ENCODE results near the gene BCL2L13. TPM values are rescaled to one million over a fixed set of nuclear protein-coding genes. Genes with fewer than 3 reads are reported as not detected.

BCL2L13 gene
- total and polyA plus RNA-seq, 2 experiments from 2014 or later: 34.4 to 38.6 TPM

DNA sequence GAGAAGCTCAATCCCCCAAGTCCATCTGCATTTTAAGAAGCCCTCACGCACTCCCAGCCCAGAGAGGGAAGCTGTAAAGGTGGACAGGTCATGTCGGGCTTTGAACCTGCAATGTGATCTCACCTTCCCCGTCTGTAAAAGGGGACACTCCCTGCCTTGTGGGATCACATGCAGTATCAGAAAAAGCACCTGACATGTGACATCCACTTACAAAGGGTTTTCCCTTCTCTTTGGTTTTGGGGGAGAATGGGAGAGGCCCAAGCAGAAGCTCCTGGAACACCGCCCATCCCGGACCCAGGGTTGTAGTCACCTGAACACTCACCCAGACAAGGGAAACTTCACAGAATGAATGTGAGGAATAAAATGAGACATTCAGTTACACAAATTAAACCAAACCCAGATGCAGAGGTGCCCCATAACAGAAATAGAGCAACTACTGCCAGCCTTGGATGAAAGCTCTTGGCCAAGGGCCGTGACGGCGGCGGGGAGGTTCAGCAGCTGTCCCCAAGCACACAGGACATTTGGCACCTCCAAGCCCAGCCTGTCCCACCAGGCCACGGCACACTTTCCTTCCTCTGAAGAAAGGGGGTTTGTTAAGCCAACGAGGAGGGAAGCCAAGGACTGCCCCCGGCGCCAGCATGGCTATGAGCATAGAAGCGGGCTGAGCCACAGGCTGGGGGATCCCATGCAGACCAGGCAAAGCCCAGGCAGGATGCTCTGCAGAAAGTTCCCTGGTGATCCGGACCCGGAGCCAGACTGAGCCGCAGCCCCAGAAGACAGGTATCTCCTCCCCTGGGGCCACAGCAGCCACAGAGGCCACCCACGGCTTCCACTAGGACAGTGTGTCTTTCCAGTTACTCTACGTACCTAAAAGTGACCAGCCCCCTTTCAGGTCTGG is 131.9 kb downstream of the BCL2L13 start:
- no peak overlapping the region for H2AFZ ChIP-seq
- H3K27ac ChIP-seq: no peak overlapping the region
- H3K27me3 ChIP-seq: no peaks in the 10 kb centered on the region
- 90% methylated on average over 19 of the region's 19 CpGs for WGBS (ENCODE audit: low lambda C conversion rate, missing lambda C conversion rate)
- DNase-seq (ENCODE audit: low spot score): no peak
- no peak overlapping the region for H3K4me3 ChIP-seq
- peaks cover 59% of the 10 kb centered on the region for H3K79me2 ChIP-seq
- H3K4me1 ChIP-seq (ENCODE audit: insufficient read depth): peaks cover 11% of the 10 kb centered on the region
- TF ChIP-seq EZH2phosphoT487 (IDR thresholded peaks at IDR 0.05; ENCODE audit: low read depth, severe bottlenecking, unreplicated experiment) (no peak), EZH2 (IDR thresholded peaks at IDR 0.05; ENCODE audit: borderline replicate concordance) (no peak)
- TF ChIP-seq, protein P1, sequence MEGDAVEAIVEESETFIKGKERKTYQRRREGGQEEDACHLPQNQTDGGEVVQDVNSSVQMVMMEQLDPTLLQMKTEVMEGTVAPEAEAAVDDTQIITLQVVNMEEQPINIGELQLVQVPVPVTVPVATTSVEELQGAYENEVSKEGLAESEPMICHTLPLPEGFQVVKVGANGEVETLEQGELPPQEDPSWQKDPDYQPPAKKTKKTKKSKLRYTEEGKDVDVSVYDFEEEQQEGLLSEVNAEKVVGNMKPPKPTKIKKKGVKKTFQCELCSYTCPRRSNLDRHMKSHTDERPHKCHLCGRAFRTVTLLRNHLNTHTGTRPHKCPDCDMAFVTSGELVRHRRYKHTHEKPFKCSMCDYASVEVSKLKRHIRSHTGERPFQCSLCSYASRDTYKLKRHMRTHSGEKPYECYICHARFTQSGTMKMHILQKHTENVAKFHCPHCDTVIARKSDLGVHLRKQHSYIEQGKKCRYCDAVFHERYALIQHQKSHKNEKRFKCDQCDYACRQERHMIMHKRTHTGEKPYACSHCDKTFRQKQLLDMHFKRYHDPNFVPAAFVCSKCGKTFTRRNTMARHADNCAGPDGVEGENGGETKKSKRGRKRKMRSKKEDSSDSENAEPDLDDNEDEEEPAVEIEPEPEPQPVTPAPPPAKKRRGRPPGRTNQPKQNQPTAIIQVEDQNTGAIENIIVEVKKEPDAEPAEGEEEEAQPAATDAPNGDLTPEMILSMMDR (IDR thresholded peaks at IDR 0.05; ENCODE audit: poor library complexity): no peak
- no peak overlapping the region for H3K4me2 ChIP-seq
- no peaks in the 10 kb centered on the region for H4K20me1 ChIP-seq (ENCODE audit: insufficient read depth, poor library complexity, severe bottlenecking)
- H3K36me3 ChIP-seq (replicated peaks; ENCODE audit: insufficient read depth, low read depth): no peaks in the 10 kb centered on the region
- no peaks in the 10 kb centered on the region for H3K9me2 ChIP-seq (replicated peaks; ENCODE audit: insufficient read depth)
- no peaks in the 10 kb centered on the region for H3K9me3 ChIP-seq (ENCODE audit: low read depth)

DNA sequence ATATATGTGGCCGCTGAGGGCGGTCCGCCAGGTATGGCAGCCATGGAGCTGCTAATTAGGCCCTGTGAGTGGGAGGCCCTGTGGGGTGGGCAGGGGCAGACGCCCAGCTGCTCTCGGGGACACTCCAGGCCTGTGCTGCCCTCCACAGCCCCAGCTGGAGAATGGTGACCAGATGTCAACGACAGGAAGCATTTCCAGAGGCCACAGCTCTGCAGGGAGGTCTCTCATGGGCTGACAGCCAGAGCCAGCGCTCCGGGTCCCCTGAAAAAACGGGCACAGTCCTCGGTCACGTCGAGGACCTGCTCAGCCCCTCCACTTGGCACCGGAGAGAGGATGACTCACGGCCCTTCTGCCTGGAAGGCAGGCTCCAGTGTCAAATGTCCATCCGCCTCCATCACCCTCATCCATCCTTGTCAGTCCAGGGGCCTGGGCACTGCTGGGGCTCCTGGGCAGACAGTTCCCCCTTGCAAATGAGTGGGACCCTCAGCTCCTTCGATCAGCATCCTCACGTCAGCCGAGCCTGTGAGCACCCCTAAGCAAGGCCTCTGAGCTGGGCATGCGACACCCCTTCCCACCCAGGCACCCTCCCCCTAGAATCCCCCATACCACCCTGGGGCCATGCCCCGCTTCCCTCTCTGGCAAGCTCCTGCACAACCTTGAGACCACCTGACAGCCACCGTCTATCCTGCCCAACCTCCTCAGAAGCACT is 133.8 kb downstream of the BCL2L13 start:
- Histone ChIP-seq H3K9me2 (replicated peaks; ENCODE audit: insufficient read depth) (no peaks in the 10 kb centered on the region), H2AFZ (no peak overlapping the region), H3K9me3 (ENCODE audit: low read depth) (no peaks in the 10 kb centered on the region), H3K27me3 (no peaks in the 10 kb centered on the region), H3K79me2 (peaks cover 40% of the 10 kb centered on the region), H3K4me2 (peak overlapping the region; percentile 91), H4K20me1 (ENCODE audit: insufficient read depth, poor library complexity, severe bottlenecking) (no peaks in the 10 kb centered on the region), H3K4me1 (ENCODE audit: insufficient read depth) (peaks cover 11% of the 10 kb centered on the region), H3K4me3 (no peak overlapping the region), H3K36me3 (replicated peaks; ENCODE audit: insufficient read depth, low read depth) (no peaks in the 10 kb centered on the region), H3K27ac (no peak overlapping the region)
- 82% methylated on average over 18 of the region's 21 CpGs for WGBS (ENCODE audit: low lambda C conversion rate, missing lambda C conversion rate)
- no peak for DNase-seq (ENCODE audit: low spot score)
- TF ChIP-seq EZH2 (IDR thresholded peaks at IDR 0.05; ENCODE audit: borderline replicate concordance) (no peak), EZH2phosphoT487 (IDR thresholded peaks at IDR 0.05; ENCODE audit: low read depth, severe bottlenecking, unreplicated experiment) (no peak)

DNA sequence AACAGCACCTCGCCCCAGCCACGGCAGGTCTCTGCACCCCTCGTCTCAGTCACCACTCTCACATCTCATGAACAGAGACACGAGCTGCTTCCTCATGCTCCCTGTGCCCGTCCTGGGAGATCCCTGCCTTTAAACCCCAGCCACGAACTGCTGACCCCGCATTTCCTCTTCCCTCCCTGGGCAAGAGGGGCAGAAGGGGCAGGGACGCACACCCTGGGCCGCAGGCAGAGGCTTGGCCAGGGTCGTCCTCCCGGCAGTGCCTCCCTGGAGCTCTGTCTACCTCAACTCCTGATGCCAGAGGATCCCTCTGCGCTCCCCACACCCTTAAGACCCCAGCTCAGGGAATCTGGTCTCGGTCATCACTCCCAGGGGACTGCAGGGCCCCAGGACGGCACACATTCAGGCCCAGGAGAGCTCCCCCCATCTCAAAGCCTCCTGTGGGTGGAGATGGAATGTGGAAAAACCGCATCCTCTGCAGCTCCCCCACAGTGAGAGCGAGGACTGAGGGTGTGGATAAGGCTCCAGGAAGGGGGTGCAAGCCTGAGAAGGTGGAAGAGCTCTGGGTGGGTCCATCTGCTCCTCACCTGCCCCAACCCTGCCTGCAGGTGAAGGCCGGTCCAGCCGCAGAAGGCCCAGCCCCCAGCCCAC is 134.5 kb downstream of the BCL2L13 start:
- Histone ChIP-seq H4K20me1 (ENCODE audit: insufficient read depth, poor library complexity, severe bottlenecking) (no peaks in the 10 kb centered on the region), H3K4me1 (ENCODE audit: insufficient read depth) (peaks cover 11% of the 10 kb centered on the region), H3K36me3 (replicated peaks; ENCODE audit: insufficient read depth, low read depth) (no peaks in the 10 kb centered on the region), H3K79me2 (peaks cover 35% of the 10 kb centered on the region), H3K4me2 (peak overlapping the region; percentile 91), H3K4me3 (peak overlapping the region; percentile 85), H3K27me3 (no peaks in the 10 kb centered on the region), H3K9me2 (replicated peaks; ENCODE audit: insufficient read depth) (no peaks in the 10 kb centered on the region), H3K9me3 (ENCODE audit: low read depth) (no peaks in the 10 kb centered on the region), H2AFZ (no peak overlapping the region), H3K27ac (no peak overlapping the region)
- WGBS (ENCODE audit: low lambda C conversion rate, missing lambda C conversion rate): 50% methylated on average over 18 of the region's 18 CpGs
- no peak for TF ChIP-seq EZH2phosphoT487 (IDR thresholded peaks at IDR 0.05; ENCODE audit: low read depth, severe bottlenecking, unreplicated experiment)
- TF ChIP-seq, protein P1 (IDR thresholded peaks at IDR 0.05; ENCODE audit: poor library complexity): no peak
- no peak for TF ChIP-seq EZH2 (IDR thresholded peaks at IDR 0.05; ENCODE audit: borderline replicate concordance)
- DNase-seq (ENCODE audit: low spot score): peak; percentile 50

All from hepatocyte (in vitro differentiated cells).